Measurements from ENCODE around the gene SHKBP1. TPM values are rescaled to one million over a fixed set of nuclear protein-coding genes. Genes with fewer than 3 reads are reported as not detected.
A peak's percentile ranks its signal among the peaks of the same experiment; 100 is the strongest.

The SHKBP1 gene
- total and polyA plus RNA-seq, 2 of the 8 experiments (the other 6 are each of a cell fraction or from before 2014, with no cell fraction given): 74.6 to 98.8 TPM

- H3K23me2 ChIP-seq (ENCODE audit: low read depth, low read length): peaks cover 29% of the 10 kb centered on the region; the same call in 1 of the 2 replicates
- H2BK120ac ChIP-seq (replicated peaks; ENCODE audit: low read depth, low read length): no peak overlapping the region
- H3K27ac ChIP-seq (ENCODE audit: low read depth, low read length): no peak overlapping the region
- no peak overlapping the region for H3K18ac ChIP-seq (ENCODE audit: extremely low read depth, low read length)
- no peaks in the 10 kb centered on the region for H3K79me2 ChIP-seq (ENCODE audit: control insufficient read depth in 1 of 2, insufficient read depth in 2 of 2, low read length in 2 of 2)
- H3K23ac ChIP-seq (ENCODE audit: insufficient read length): no peak overlapping the region
- WGBS, 2 experiments (ENCODE audit: extremely low coverage in 1 of 2, insufficient coverage in 1 of 2, insufficient read length in 1 of 2, insufficient replicate concordance in 2 of 2, low coverage in 1 of 2, low lambda C conversion rate in 2 of 2, missing lambda C conversion rate in 1 of 2): 39% methylated on average over 27 of the region's 29 CpGs; no CpG with 5 or more reads in 1 of the 2 experiments
- H3K4me2 ChIP-seq (ENCODE audit: insufficient read depth in 1 of 2, low read depth in 2 of 2, low read length in 2 of 2): peak overlapping the region; percentile 82 to 97
- no peak overlapping the region for H2BK5ac ChIP-seq (ENCODE audit: low read depth, low read length)
- CTCF ChIA-PET (ENCODE audit: partially characterized antibody): interaction anchor here (1.0 to 11.3 kb wide), 9 partner anchors 10 to 75 kb away, joined by 3 to 100 read pairs (median 4); no protein-coding TSS in a partner anchor
- H2AFZ ChIP-seq (ENCODE audit: low read length): no peak overlapping the region
- H3K14ac ChIP-seq (ENCODE audit: insufficient read length): no peak overlapping the region
- H3K79me1 ChIP-seq (ENCODE audit: low read depth, low read length): 0 out of 2 replicates have a peak, but pooled peaks cover 2% of the 10 kb centered on the region
- TF ChIP-seq EP300 (IDR thresholded peaks at IDR 0.05; ENCODE audit: borderline replicate concordance in 1 of 2, low read depth in 2 of 2, low read length in 2 of 2): no peak
- TF ChIP-seq KDM1A (IDR thresholded peaks at IDR 0.05; ENCODE audit: borderline replicate concordance, low read length): peak; percentile 87
- H3K27me3 ChIP-seq (replicated peaks in 1 of 4; ENCODE audit: control insufficient read depth in 3 of 4, extremely low read depth in 1 of 4, insufficient read depth in 3 of 4, low read length in 3 of 4): peaks cover 6 to 56% (median 51%) of the 10 kb centered on the region in 4 experiments
- no peaks in the 10 kb centered on the region; a peak in 1 of 8 replicates for H3K36me3 ChIP-seq (ENCODE audit: control insufficient read depth in 2 of 4, insufficient read depth in 4 of 4, low read length in 3 of 4)
- DNase-seq (ENCODE audit: low read depth in 1 of 2, low spot score in 2 of 2): no peak
- no peak overlapping the region for H2BK15ac ChIP-seq (ENCODE audit: low read length)
- H2BK20ac ChIP-seq (ENCODE audit: low read length): no peak overlapping the region
- H3K56ac ChIP-seq (replicated peaks; ENCODE audit: insufficient read length, low read depth, low read length): no peak overlapping the region
- FAIRE-seq: no peak
- H3K4ac ChIP-seq (replicated peaks; ENCODE audit: insufficient read length, low read depth, low read length): no peak overlapping the region
- no peak overlapping the region for H3K9ac ChIP-seq (replicated peaks in 1 of 4; ENCODE audit: extremely low read depth in 1 of 4, low read depth in 3 of 4, low read length in 3 of 4)
- no peak overlapping the region for H2AK5ac ChIP-seq (ENCODE audit: low read depth, low read length)
- peaks cover 3 to 7% of the 10 kb centered on the region in 2 experiments for H4K20me1 ChIP-seq (replicated peaks in 1 of 2; ENCODE audit: control insufficient read depth in 1 of 2, insufficient read depth in 2 of 2, low read length in 2 of 2)
- POLR2A ChIA-PET (ENCODE audit: partially characterized antibody): interaction anchor here (0.6 to 4.4 kb wide), 7 partner anchors 10 to 1091 kb away, joined by 3 to 30 read pairs (median 7); no protein-coding TSS in a partner anchor
- H4K8ac ChIP-seq (ENCODE audit: extremely low read depth, insufficient read depth, low read length): no peak overlapping the region
- H3K4me3 ChIP-seq (ENCODE audit: extremely low read depth in 1 of 4, insufficient read depth in 2 of 4, low read depth in 3 of 4, low read length in 4 of 4): peak overlapping the region; percentile 23 to 61 (median 40); a peak in 7 of 8 replicates
- H3K4me1 ChIP-seq (replicated peaks in 1 of 4; ENCODE audit: control insufficient read depth in 3 of 4, insufficient read depth in 4 of 4, low read length in 3 of 4): peaks cover 9 to 43% (median 25%) of the 10 kb centered on the region in 4 experiments
- no peak overlapping the region for H2BK12ac ChIP-seq (ENCODE audit: low read depth, low read length)
- H4K91ac ChIP-seq (replicated peaks; ENCODE audit: insufficient read length, low read length): no peak overlapping the region
- H3K9me3 ChIP-seq (ENCODE audit: insufficient read depth in 2 of 2, low read depth in 1 of 2, low read length in 1 of 2): no peaks in the 10 kb centered on the region
- H4K5ac ChIP-seq (ENCODE audit: insufficient read length, low read depth, low read length): no peak overlapping the region
Measured at GRCh38 chr19:40604647-40605215, 28.1 kb downstream of the SHKBP1 start.
